ENCODE results near the gene CD99L2. TPM values are rescaled to one million over a fixed set of nuclear protein-coding genes. Genes with fewer than 3 reads are reported as not detected.

Gene CD99L2
- total RNA-seq, 2 donors from 2014 or later = 32.6 to 53.3 TPM

DNA sequence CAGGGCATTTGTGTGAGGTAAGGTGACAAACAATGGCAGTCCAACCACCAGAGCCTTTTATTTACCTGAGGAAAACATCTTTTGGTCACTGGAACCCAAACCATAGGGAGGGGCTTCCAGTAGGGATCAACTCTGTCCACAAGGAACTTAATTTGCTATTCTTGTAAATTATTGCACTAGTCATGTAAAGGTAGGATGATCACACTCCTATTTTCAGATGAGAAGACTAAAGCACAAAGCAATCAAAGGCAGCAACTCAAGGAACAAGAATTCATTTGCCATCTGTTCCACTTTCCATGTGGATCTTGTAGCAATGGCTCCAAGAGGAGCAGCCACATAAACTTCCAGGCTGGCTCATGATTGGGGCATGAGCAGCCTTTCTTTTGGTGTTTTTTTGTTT, 35.3 kb downstream of the CD99L2 start:
- intact Hi-C loops (cut with DNase I) = no loop called here
- H3K27ac ChIP-seq = no peak overlapping the region
- no peak overlapping the region for H3K4me3 ChIP-seq
- no peaks in the 10 kb centered on the region for H3K27me3 ChIP-seq (replicated peaks; ENCODE audit: insufficient read depth)
- H3K4me1 ChIP-seq (replicated peaks) = no peaks in the 10 kb centered on the region
- no peaks in the 10 kb centered on the region for H3K36me3 ChIP-seq
- DNase-seq (ENCODE audit: low spot score) = no peak
- H3K9me3 ChIP-seq = no peaks in the 10 kb centered on the region
- TF ChIP-seq POLR2AphosphoS5 (IDR thresholded peaks at IDR 0.05) (no peak), POLR2A (IDR thresholded peaks at IDR 0.05) (no peak)
- TF ChIP-seq, protein P1, sequence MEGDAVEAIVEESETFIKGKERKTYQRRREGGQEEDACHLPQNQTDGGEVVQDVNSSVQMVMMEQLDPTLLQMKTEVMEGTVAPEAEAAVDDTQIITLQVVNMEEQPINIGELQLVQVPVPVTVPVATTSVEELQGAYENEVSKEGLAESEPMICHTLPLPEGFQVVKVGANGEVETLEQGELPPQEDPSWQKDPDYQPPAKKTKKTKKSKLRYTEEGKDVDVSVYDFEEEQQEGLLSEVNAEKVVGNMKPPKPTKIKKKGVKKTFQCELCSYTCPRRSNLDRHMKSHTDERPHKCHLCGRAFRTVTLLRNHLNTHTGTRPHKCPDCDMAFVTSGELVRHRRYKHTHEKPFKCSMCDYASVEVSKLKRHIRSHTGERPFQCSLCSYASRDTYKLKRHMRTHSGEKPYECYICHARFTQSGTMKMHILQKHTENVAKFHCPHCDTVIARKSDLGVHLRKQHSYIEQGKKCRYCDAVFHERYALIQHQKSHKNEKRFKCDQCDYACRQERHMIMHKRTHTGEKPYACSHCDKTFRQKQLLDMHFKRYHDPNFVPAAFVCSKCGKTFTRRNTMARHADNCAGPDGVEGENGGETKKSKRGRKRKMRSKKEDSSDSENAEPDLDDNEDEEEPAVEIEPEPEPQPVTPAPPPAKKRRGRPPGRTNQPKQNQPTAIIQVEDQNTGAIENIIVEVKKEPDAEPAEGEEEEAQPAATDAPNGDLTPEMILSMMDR (IDR thresholded peaks at IDR 0.05) = no peak

DNA sequence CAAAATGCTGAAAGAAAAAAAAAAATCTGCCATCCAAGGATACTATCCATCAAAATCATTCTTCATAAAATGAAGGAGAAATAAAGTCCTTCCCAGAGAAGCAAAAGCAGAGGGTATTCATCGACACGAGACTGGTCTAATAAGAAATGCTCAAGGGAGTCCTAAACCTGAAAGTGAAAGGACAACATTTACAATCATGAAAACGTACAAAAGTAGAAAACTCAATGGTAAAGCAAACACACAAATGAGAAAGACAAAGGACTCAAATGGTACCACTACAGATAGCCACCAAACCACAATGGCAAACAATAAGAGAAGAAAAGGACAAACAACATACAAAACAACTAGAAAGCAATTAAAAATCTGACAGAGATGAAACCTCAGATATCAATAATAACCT, 41.0 kb downstream of the CD99L2 start:
- Histone ChIP-seq H3K4me1 (replicated peaks) (no peaks in the 10 kb centered on the region), H3K9me3 (no peaks in the 10 kb centered on the region), H3K27me3 (replicated peaks; ENCODE audit: insufficient read depth) (no peaks in the 10 kb centered on the region), H3K4me3 (no peak overlapping the region), H3K36me3 (no peaks in the 10 kb centered on the region), H3K27ac (no peak overlapping the region)
- 89% methylated on average over 3 of the region's 3 CpGs for WGBS
- intact Hi-C loops (cut with DNase I) = no loop called here
- TF ChIP-seq, protein P1 (IDR thresholded peaks at IDR 0.05) = no peak
- TF ChIP-seq POLR2A (IDR thresholded peaks at IDR 0.05) = no peak
- TF ChIP-seq POLR2AphosphoS5 (IDR thresholded peaks at IDR 0.05) = no peak
- no peak for DNase-seq (ENCODE audit: low spot score)

DNA sequence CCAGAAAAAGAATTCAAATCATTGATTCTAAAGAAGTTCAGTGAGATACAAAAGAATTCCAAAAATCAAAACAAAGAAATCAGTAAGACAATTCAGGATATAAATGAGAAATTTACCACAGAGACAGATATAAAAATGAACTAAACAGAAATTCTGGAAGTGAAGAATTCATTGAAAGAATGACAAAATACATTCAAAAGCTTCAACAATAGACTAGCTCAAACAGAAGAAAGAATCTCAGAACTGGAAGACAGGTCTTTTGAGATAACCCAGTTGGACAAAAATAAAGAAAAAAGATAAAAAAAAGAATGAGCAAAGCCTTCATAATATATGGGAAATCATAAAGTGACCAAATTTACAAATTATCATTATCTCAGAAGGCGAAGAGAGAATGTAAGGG, 41.7 kb downstream of the CD99L2 start:
- no peak overlapping the region for H3K27ac ChIP-seq
- intact Hi-C loops (cut with DNase I) = no loop called here
- WGBS = 94% methylated on average over 1 of the region's 1 CpG

DNA sequence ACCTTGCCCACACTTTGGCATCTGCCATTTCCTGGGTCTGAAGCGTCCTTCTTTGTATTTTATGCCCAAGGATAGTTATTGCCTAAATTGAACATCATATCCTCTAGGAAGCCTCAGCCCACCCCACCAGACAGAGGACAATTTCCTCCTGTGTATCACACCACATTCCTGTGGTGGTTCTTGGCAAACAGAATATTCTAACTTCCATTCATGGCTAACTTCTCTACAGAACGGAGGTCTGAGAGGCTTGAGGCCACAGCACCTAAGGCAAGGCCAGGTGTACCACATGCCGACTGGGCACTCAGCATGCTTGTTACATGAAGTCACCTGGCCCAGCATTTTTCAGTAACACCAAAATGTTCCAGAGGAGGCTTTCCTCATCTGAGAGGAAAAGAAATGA, 42.4 kb downstream of the CD99L2 start:
- TF ChIP-seq, protein P1 (IDR thresholded peaks at IDR 0.05) = no peak
- TF ChIP-seq POLR2A (IDR thresholded peaks at IDR 0.05) (no peak), POLR2AphosphoS5 (IDR thresholded peaks at IDR 0.05) (no peak)
- intact Hi-C loops (cut with DNase I) = no loop called here
- Histone ChIP-seq H3K9me3 (no peaks in the 10 kb centered on the region), H3K4me3 (no peak overlapping the region), H3K36me3 (no peaks in the 10 kb centered on the region), H3K4me1 (replicated peaks) (no peaks in the 10 kb centered on the region), H3K27ac (no peak overlapping the region), H3K27me3 (replicated peaks; ENCODE audit: insufficient read depth) (no peaks in the 10 kb centered on the region)
- 100% methylated on average over 3 of the region's 3 CpGs for WGBS
- DNase-seq (ENCODE audit: low spot score) = no peak

More for the DNA sequence above, 41.7 kb downstream of the CD99L2 start:
- no peaks in the 10 kb centered on the region for H3K4me1 ChIP-seq (replicated peaks)
- no peak overlapping the region for H3K4me3 ChIP-seq
- H3K36me3 ChIP-seq = no peaks in the 10 kb centered on the region
- H3K9me3 ChIP-seq = no peaks in the 10 kb centered on the region
- no peak for TF ChIP-seq POLR2AphosphoS5 (IDR thresholded peaks at IDR 0.05)
- TF ChIP-seq, protein P1 (IDR thresholded peaks at IDR 0.05) = no peak
- TF ChIP-seq POLR2A (IDR thresholded peaks at IDR 0.05) = no peak
- DNase-seq (ENCODE audit: low spot score) = no peak
- H3K27me3 ChIP-seq (replicated peaks; ENCODE audit: insufficient read depth) = no peaks in the 10 kb centered on the region

DNA sequence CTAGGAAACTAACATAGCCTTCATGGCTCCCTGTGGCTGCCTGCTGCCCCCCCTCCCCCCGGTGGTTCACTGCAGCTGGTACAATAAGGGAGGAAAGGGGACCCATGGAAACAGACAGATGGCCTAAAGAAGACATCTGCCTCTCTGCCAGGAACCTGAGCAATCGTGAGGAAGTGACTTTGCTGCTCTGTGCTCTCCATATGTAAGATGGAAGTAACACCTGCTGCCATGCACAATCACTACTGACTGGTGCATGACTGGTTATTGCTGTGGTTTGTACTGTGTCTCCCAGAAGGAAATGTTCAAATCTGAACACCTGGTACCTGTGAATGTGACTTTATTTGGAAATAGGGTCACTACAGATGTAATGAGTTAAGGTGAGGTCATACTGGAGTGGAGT, 43.6 kb downstream of the CD99L2 start:
- intact Hi-C loops (cut with DNase I) = no loop called here
- Histone ChIP-seq H3K27ac (no peak overlapping the region), H3K9me3 (no peaks in the 10 kb centered on the region), H3K4me1 (replicated peaks) (no peaks in the 10 kb centered on the region), H3K4me3 (no peak overlapping the region), H3K36me3 (no peaks in the 10 kb centered on the region), H3K27me3 (replicated peaks; ENCODE audit: insufficient read depth) (no peaks in the 10 kb centered on the region)
- no peak for DNase-seq (ENCODE audit: low spot score)
- TF ChIP-seq POLR2A (IDR thresholded peaks at IDR 0.05) = no peak
- WGBS = 90% methylated on average over 2 of the region's 2 CpGs
